ENCODE data around the gene IRX3. TPM values are rescaled to one million over a fixed set of nuclear protein-coding genes. Genes with fewer than 3 reads are reported as not detected.

IRX3 gene
- total and polyA plus RNA-seq, 4 donors, result 25.6 to 84.2 (median 56.8) TPM

- H3K4me1 ChIP-seq (ENCODE audit: control insufficient read depth in 5 of 5, insufficient read depth in 5 of 5, low read length in 5 of 5), result peaks cover 0 to 13% (median 0%) of the 10 kb centered on the region in 5 donors
- 93 to 94% methylated on average over 4 of the region's 4 CpGs for WGBS, 2 donors
- no peak for DNase-seq
These were observed 13.0 kb downstream of the IRX3 start for GRCh38 chr16:54273566-54273965.

GRCh38 chr16:54270711-54271110, 15.9 kb downstream of the IRX3 start:
- Histone ChIP-seq H3K4me3 (no peak overlapping the region), H3K36me3 (ENCODE audit: control insufficient read depth in 4 of 4, insufficient read depth in 4 of 4, low read length in 4 of 4) (no peaks in the 10 kb centered on the region), H3K9me3 (ENCODE audit: control insufficient read depth in 4 of 4, insufficient read depth in 3 of 4, low read length in 3 of 4) (peaks cover 0 to 4% (median 0%) of the 10 kb centered on the region in 4 donors), H3K4me1 (ENCODE audit: control insufficient read depth in 5 of 5, insufficient read depth in 5 of 5, low read length in 5 of 5) (peaks cover 0 to 2% (median 0%) of the 10 kb centered on the region in 5 donors), H3K27me3 (ENCODE audit: control insufficient read depth in 3 of 3, insufficient read depth in 3 of 3, low read length in 2 of 3) (peaks cover 0 to 4% (median 3%) of the 10 kb centered on the region in 3 donors), H3K27ac (ENCODE audit: low read depth in 1 of 2, low read length in 1 of 2) (no peak overlapping the region), H3K9ac (ENCODE audit: insufficient read depth in 1 of 2, low read length in 2 of 2) (no peak overlapping the region)
- DNase-seq (no peak), ATAC-seq (ENCODE audit: insufficient read depth, low FRiP score) (no peak)
- WGBS, 2 donors, result 87 to 93% methylated on average over 3 of the region's 3 CpGs
- no peak for TF ChIP-seq CTCF (IDR thresholded peaks at IDR 0.05; ENCODE audit: control extremely low read depth, extremely low read depth)

More at GRCh38 chr16:54273566-54273965, 13.0 kb downstream of the IRX3 start:
- Histone ChIP-seq H3K4me3 (no peak overlapping the region), H3K9ac (ENCODE audit: insufficient read depth in 1 of 2, low read length in 2 of 2) (no peak overlapping the region), H3K36me3 (ENCODE audit: control insufficient read depth in 4 of 4, insufficient read depth in 4 of 4, low read length in 4 of 4) (no peaks in the 10 kb centered on the region), H3K27ac (ENCODE audit: low read depth in 1 of 2, low read length in 1 of 2) (no peak overlapping the region), H3K27me3 (ENCODE audit: control insufficient read depth in 3 of 3, insufficient read depth in 3 of 3, low read length in 2 of 3) (peaks cover 0 to 4% (median 3%) of the 10 kb centered on the region in 3 donors), H3K9me3 (ENCODE audit: control insufficient read depth in 4 of 4, insufficient read depth in 3 of 4, low read length in 3 of 4) (peaks cover 0 to 4% (median 0%) of the 10 kb centered on the region in 4 donors)
- TF ChIP-seq CTCF (IDR thresholded peaks at IDR 0.05; ENCODE audit: control extremely low read depth, extremely low read depth), result no peak
- no peak for ATAC-seq (ENCODE audit: insufficient read depth, low FRiP score)

- H3K4me1 ChIP-seq (ENCODE audit: control insufficient read depth in 5 of 5, insufficient read depth in 5 of 5, low read length in 5 of 5), result peaks cover 0 to 6% (median 0%) of the 10 kb centered on the region in 5 donors
- peaks cover 0 to 4% (median 0%) of the 10 kb centered on the region in 4 donors for H3K9me3 ChIP-seq (ENCODE audit: control insufficient read depth in 4 of 4, insufficient read depth in 3 of 4, low read length in 3 of 4)
- H3K4me3 ChIP-seq, result no peak overlapping the region
- H3K27me3 ChIP-seq (ENCODE audit: control insufficient read depth in 3 of 3, insufficient read depth in 3 of 3, low read length in 2 of 3), result peaks cover 0 to 4% (median 3%) of the 10 kb centered on the region in 3 donors
- H3K9ac ChIP-seq (ENCODE audit: insufficient read depth in 1 of 2, low read length in 2 of 2), result no peak overlapping the region
- no peak overlapping the region for H3K27ac ChIP-seq (ENCODE audit: low read depth in 1 of 2, low read length in 1 of 2)
- H3K36me3 ChIP-seq (ENCODE audit: control insufficient read depth in 4 of 4, insufficient read depth in 4 of 4, low read length in 4 of 4), result no peaks in the 10 kb centered on the region
- DNase-seq, result no peak
- ATAC-seq (ENCODE audit: insufficient read depth, low FRiP score), result no peak
- TF ChIP-seq CTCF (IDR thresholded peaks at IDR 0.05; ENCODE audit: control extremely low read depth, extremely low read depth), result no peak
These were observed 17.1 kb downstream of the IRX3 start for GRCh38 chr16:54269461-54269860.

GRCh38 chr16:54268766-54269165, 17.8 kb downstream of the IRX3 start:
- Histone ChIP-seq H3K9me3 (ENCODE audit: control insufficient read depth in 4 of 4, insufficient read depth in 3 of 4, low read length in 3 of 4) (peaks cover 0 to 4% (median 0%) of the 10 kb centered on the region in 4 donors), H3K27ac (ENCODE audit: low read depth in 1 of 2, low read length in 1 of 2) (no peak overlapping the region), H3K27me3 (ENCODE audit: control insufficient read depth in 3 of 3, insufficient read depth in 3 of 3, low read length in 2 of 3) (peaks cover 0 to 4% (median 3%) of the 10 kb centered on the region in 3 donors), H3K36me3 (ENCODE audit: control insufficient read depth in 4 of 4, insufficient read depth in 4 of 4, low read length in 4 of 4) (no peaks in the 10 kb centered on the region), H3K9ac (ENCODE audit: insufficient read depth in 1 of 2, low read length in 2 of 2) (no peak overlapping the region), H3K4me3 (no peak overlapping the region), H3K4me1 (ENCODE audit: control insufficient read depth in 5 of 5, insufficient read depth in 5 of 5, low read length in 5 of 5) (peaks cover 0 to 6% (median 0%) of the 10 kb centered on the region in 5 donors)
- ATAC-seq (ENCODE audit: insufficient read depth, low FRiP score) (no peak), DNase-seq (no peak)
- no peak for TF ChIP-seq CTCF (IDR thresholded peaks at IDR 0.05; ENCODE audit: control extremely low read depth, extremely low read depth)
- WGBS, 2 donors, result 50 to 58% methylated on average over 4 of the region's 4 CpGs

Data from lung (tissue), 12 donors.